Endometrial microvascular endothelial cells (primary cell): ENCODE results near the gene FLT1. TPM values are rescaled to one million over a fixed set of nuclear protein-coding genes. Genes with fewer than 3 reads are reported as not detected.

Source experiments
- in situ Hi-C: cut with HindIII; loops from 2 replicates; pipeline ENCODE4 v1.10.0; 2017; ENCODE audit warnings: low sequenced_read_pairs, low pct_unique_long_range_greater_than_20kb; ENCODE audit errors: inconsistent ontology term
- total RNA-seq: library from RNA; depleted of rRNA; stranded (reverse); fragments of >200 nt; gene quantifications from one replicate; pipeline ENCODE4 v1.2.3, GENCODE V29; 2015; ENCODE audit errors: inconsistent ontology term

FLT1 gene
- total RNA-seq, 1 donor from 2014 or later = 27.7 TPM

DNA sequence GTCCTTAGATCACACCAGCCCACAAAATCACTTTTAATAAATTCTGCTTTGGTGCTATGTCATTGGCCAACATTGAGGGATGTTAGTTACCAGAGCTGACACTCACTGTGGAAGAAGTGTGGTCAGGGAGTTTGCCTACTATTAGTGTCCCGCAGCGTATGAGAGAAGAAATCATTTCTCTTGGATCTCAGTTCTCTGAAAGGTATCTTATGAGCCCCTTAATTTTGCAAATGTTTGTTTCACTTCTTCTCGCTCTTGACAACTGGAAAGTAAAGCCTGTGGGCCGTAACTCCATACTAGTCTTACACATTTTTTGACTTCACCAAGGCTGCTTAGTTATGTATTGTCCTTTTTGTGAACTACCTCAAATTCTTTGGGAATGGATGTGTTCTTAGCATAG, 80.9 kb downstream of the FLT1 start:
- in situ Hi-C loops = no loop called here

DNA sequence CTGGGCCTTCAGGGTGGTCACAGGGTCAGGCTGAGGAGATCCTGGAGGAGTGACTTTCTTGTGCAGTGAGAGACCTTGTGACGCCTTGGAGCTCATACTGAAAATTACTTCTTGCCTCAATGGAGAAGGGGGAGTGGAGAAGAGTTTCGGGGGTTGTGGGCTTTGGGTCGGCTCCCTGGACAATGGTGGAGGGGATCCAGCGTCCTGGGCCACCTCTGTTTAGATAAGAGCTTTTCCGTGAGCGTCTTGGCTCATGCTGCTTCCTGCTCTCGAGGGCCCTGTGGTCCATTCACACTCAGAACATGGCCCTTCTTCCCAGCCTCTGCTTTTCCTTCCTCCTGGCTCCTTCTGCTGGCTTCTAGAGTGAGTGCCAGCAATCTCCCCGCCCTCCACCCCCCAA, 81.9 kb downstream of the FLT1 start:
- in situ Hi-C loops = no loop called here

GRCh38 chr13:28411831-28412353, 83.0 kb downstream of the FLT1 start:
- in situ Hi-C loops = no loop called here

GRCh38 chr13:28410096-28410495, 84.8 kb downstream of the FLT1 start:
- in situ Hi-C loops = no loop called here

- in situ Hi-C loops = loop anchor here (5.0 kb wide), 1 partner anchor 87 kb away; no protein-coding TSS in a partner anchor
These were observed 85.3 kb downstream of the FLT1 start for GRCh38 chr13:28409648-28410047.

DNA sequence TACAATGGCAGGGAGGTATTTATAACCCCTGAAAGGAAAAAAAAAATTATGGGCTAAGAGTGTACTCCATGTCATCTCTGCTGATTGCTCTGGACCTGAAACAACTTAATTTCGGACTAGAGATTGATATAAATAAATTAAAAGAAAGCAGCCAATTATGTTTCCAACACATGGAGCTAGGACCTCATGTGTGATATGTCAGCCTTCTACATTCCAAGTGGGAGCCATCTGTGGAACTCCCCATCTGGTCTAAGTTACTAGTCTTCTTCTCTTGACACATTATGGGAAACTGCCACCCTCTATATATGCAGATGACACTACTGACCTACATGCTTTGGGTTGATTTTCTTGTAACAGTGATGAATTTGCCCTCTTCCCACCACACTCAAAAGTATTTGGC, 86.1 kb downstream of the FLT1 start:
- in situ Hi-C loops = loop anchor here (5.0 kb wide), 1 partner anchor 87 kb away; no protein-coding TSS in a partner anchor

GRCh38 chr13:28408235-28408848, 86.6 kb downstream of the FLT1 start:
- in situ Hi-C loops = loop anchor here (5.0 kb wide), 1 partner anchor 86 kb away; no protein-coding TSS in a partner anchor

GRCh38 chr13:28406733-28407266, 88.1 kb downstream of the FLT1 start:
- in situ Hi-C loops = loop anchor here (5.0 kb wide), 1 partner anchor 84 kb away; no protein-coding TSS in a partner anchor

DNA sequence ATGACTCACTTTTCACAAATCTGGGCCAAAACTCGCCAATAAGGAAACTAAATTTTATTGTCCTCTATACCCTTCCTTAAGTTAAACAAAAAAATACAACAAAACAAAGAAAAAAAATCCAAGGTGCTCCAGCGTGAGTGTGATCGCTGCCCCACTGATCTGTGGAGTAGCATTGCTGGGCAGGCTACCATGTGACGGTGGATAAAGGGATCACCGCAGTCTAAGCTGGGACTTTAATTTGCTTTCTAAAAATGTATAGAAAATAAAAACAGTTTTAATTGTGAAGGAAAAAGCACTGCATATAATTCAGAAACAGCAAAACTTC, 92.9 kb downstream of the FLT1 start:
- in situ Hi-C loops = no loop called here

GRCh38 chr13:28401303-28402056, 93.4 kb downstream of the FLT1 start:
- in situ Hi-C loops = no loop called here

- in situ Hi-C loops = loop anchor here (5.0 kb wide), 1 partner anchor 56 kb away; no protein-coding TSS in a partner anchor
These were observed 98.9 kb downstream of the FLT1 start for GRCh38 chr13:28396053-28396452.

DNA sequence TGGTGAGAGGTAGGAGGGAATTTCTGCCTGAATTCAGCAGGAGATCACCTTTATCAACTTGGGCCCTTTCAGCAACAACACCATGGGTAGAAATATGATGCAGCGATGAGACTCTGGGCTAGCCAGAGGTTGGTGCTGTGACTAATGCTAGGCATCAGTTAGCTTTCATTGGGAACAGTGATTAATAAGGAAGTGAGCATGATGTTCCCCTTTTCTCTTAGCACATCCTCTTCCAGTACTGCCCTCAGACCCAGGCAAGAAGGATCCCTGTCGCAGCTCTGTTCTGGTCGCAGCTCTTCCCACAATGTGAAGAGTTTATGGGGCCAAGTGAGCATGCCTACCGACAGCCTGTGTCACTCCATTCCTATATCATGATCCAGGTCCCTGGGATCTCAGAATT, 100.5 kb downstream of the FLT1 start:
- in situ Hi-C loops = no loop called here

- in situ Hi-C loops = no loop called here
These were observed 101.9 kb downstream of the FLT1 start for GRCh38 chr13:28392896-28393505.

- in situ Hi-C loops = no loop called here
These were observed 102.5 kb downstream of the FLT1 start for GRCh38 chr13:28392428-28392827.

GRCh38 chr13:28387740-28388501, 107.0 kb downstream of the FLT1 start:
- in situ Hi-C loops = no loop called here

DNA sequence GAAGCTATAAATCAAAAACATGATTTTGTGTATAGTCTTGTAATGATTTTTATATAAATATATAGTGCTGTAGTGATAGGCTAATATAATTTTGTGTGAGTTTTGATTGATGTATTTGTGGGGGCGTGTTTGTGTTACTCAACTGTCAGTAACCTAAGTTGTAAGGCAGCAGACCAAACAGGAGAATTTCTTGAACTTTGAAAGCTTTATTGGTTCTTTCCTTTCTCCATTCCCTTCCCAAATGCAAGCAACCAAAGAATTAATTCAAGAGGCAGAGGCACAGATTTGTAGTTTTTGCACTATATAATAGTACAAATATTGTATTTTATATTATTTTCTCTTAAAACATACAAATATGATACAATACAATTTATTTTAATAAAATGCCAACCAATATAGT, 109.6 kb downstream of the FLT1 start:
- in situ Hi-C loops = no loop called here

GRCh38 chr13:28384789-28385188, 110.1 kb downstream of the FLT1 start:
- in situ Hi-C loops = no loop called here

DNA sequence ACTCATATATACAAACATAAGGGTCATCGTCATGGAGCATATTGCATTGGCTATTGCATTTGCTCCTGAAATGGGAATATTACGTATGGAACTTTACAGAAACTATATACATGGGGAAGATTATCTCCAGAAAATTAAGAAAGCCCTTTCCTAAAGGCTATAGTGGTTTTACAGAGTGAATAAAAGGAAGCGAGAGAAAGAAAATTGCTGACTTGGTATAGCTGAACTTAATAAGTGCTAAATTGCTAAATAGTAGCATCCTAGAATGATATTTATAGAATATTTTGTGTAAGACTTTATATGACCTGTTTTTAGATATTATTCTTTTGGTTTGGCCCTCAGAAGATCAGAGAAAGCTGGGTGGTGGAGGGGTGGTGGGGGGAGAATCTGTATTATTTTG, 114.6 kb downstream of the FLT1 start:
- in situ Hi-C loops = no loop called here
